HPDE6-E6E7 (cell line): ENCODE data around the gene SERPINB5.
A peak's percentile ranks its signal among the peaks of the same experiment; 100 is the strongest.

ENCODE experiments used
- DNase-seq: peaks from one replicate; pipeline ENCODE4 v3.0.0; 2011; ENCODE audit warnings: missing footprints; ENCODE audit errors: extremely low spot score

Gene SERPINB5

GRCh38 chr18:63468575-63468974 is 8.2 kb upstream of the SERPINB5 start:
- DNase-seq: no peak

- no peak for DNase-seq
Observed at GRCh38 chr18:63470751-63471150, 6.0 kb upstream of the SERPINB5 start.

GRCh38 chr18:63472380-63472779 is 4.4 kb upstream of the SERPINB5 start:
- peak; percentile 66 for DNase-seq

- DNase-seq: no peak
Observed at GRCh38 chr18:63477200-63477599, 442 bp downstream of the SERPINB5 start.

- DNase-seq: no peak
Observed at GRCh38 chr18:63477968-63478367, 1.2 kb downstream of the SERPINB5 start.

GRCh38 chr18:63479826-63480225 is 3.1 kb downstream of the SERPINB5 start:
- no peak for DNase-seq

- DNase-seq: no peak
Observed at GRCh38 chr18:63480476-63480875, 3.7 kb downstream of the SERPINB5 start.

- no peak for DNase-seq
Observed at GRCh38 chr18:63480915-63481314, 4.2 kb downstream of the SERPINB5 start.

GRCh38 chr18:63487676-63488075 is 10.9 kb downstream of the SERPINB5 start:
- DNase-seq: no peak

GRCh38 chr18:63488160-63488559 is 11.4 kb downstream of the SERPINB5 start:
- no peak for DNase-seq

GRCh38 chr18:63492851-63493250 is 16.1 kb downstream of the SERPINB5 start:
- no peak for DNase-seq

GRCh38 chr18:63495675-63496074 is 18.9 kb downstream of the SERPINB5 start:
- no peak for DNase-seq

- peak; percentile 42 for DNase-seq
Observed at GRCh38 chr18:63505566-63506335, 29.0 kb downstream of the SERPINB5 start.

- no peak for DNase-seq
Observed at GRCh38 chr18:63506336-63506646, 29.5 kb downstream of the SERPINB5 start.

GRCh38 chr18:63508596-63508995 is 31.8 kb downstream of the SERPINB5 start:
- no peak for DNase-seq

- peak; percentile 48 for DNase-seq
Observed at GRCh38 chr18:63511285-63511684, 34.5 kb downstream of the SERPINB5 start.

- no peak for DNase-seq
Observed at GRCh38 chr18:63514326-63514725, 37.6 kb downstream of the SERPINB5 start.

GRCh38 chr18:63514888-63515678 is 38.3 kb downstream of the SERPINB5 start:
- DNase-seq: no peak

- no peak for DNase-seq
Observed at GRCh38 chr18:63515801-63516200, 39.0 kb downstream of the SERPINB5 start.

- DNase-seq: peak; percentile 27
Observed at GRCh38 chr18:63518178-63519012, 41.6 kb downstream of the SERPINB5 start.

- no peak for DNase-seq
Observed at GRCh38 chr18:63520053-63520685, 43.4 kb downstream of the SERPINB5 start.

- no peak for DNase-seq
Observed at GRCh38 chr18:63523660-63524059, 46.9 kb downstream of the SERPINB5 start.
